Measurements from ENCODE around the gene GRIK2. TPM values are rescaled to one million over a fixed set of nuclear protein-coding genes. Genes with fewer than 3 reads are reported as not detected.

The GRIK2 gene
- total and polyA plus RNA-seq, 2 of the 4 experiments (the other 2 are of a cell fraction): 8.2 to 15.2 TPM

- H2AK5ac ChIP-seq (ENCODE audit: low read depth, low read length): no peak overlapping the region
- H4K91ac ChIP-seq (ENCODE audit: insufficient read depth, low read depth, low read length): no peak overlapping the region
- no peak overlapping the region for H3K56ac ChIP-seq (ENCODE audit: extremely low read depth, insufficient read depth, low read length)
- H2BK15ac ChIP-seq (ENCODE audit: low read depth, low read length): no peak overlapping the region
- no TSS peak for BruUV-seq (replicated peaks)
- no peaks in the 10 kb centered on the region for H3K9me3 ChIP-seq (ENCODE audit: control insufficient read depth, insufficient read depth, low read length)
- H4K8ac ChIP-seq (ENCODE audit: low read depth in 2 of 2, low read length in 2 of 2): no peak overlapping the region
- H3K9me1 ChIP-seq (ENCODE audit: insufficient read depth, low read length): no peaks in the 10 kb centered on the region
- no peak overlapping the region for H3K18ac ChIP-seq (ENCODE audit: low read depth, low read length)
- dilution Hi-C loops (cut with HindIII; ENCODE audit: low sequenced_read_pairs, unreplicated experiment): no loop called here
- no peak overlapping the region for H3K27ac ChIP-seq (ENCODE audit: insufficient read depth, low read length)
- H4K5ac ChIP-seq (ENCODE audit: low read depth, low read length): no peak overlapping the region
- no CpG with 5 or more reads among the region's 2 CpGs for WGBS, 2 experiments (ENCODE audit: extremely low coverage in 2 of 2, insufficient read length in 1 of 2)
- no peak overlapping the region for H3K9ac ChIP-seq (ENCODE audit: low read depth, low read length)
- no peaks in the 10 kb centered on the region for H3K27me3 ChIP-seq (ENCODE audit: control insufficient read depth, insufficient read depth, low read length)
- no peak overlapping the region for H3K14ac ChIP-seq (replicated peaks; ENCODE audit: low read depth, low read length)
- no peak overlapping the region for H3K4me2 ChIP-seq (ENCODE audit: low read depth, low read length)
- H3K4me3 ChIP-seq (ENCODE audit: insufficient read depth, low read depth, low read length): no peak overlapping the region
- H3K23ac ChIP-seq (ENCODE audit: low read depth, low read length): no peak overlapping the region
- ChIA-PET POLR2A (ENCODE audit: unreplicated experiment) (no interaction called here), CTCF (no interaction called here)
- in situ Hi-C loops (cut with MboI; ENCODE audit: low sequenced_read_pairs): no loop called here
- TF ChIP-seq MAZ (IDR thresholded peaks at IDR 0.05; ENCODE audit: borderline replicate concordance, low read depth, low read length) (no peak), BHLHE40 (IDR thresholded peaks at IDR 0.05; ENCODE audit: low read depth, low read length) (no peak), POLR2A (IDR thresholded peaks at IDR 0.05; ENCODE audit: low read depth, low read length) (no peak), RFX5 (IDR thresholded peaks at IDR 0.05; ENCODE audit: low read depth, low read length) (no peak), MXI1 (IDR thresholded peaks at IDR 0.05; ENCODE audit: borderline replicate concordance, low read depth, low read length) (no peak), MAFK (IDR thresholded peaks at IDR 0.05; ENCODE audit: low read depth, low read length) (no peak), CEBPB (IDR thresholded peaks at IDR 0.05; ENCODE audit: low read depth, low read length) (no peak), CTCF (conservative IDR thresholded peaks at IDR 0.05; ENCODE audit: low read depth, low read length) (no peak), ELK1 (IDR thresholded peaks at IDR 0.05; ENCODE audit: borderline replicate concordance, low read depth, low read length) (no peak), RCOR1 (IDR thresholded peaks at IDR 0.05; ENCODE audit: insufficient replicate concordance, low read length) (no peak), RAD21 (IDR thresholded peaks at IDR 0.05; ENCODE audit: low read length) (no peak), USF2 (IDR thresholded peaks at IDR 0.05; ENCODE audit: low read depth, low read length) (no peak), SMC3 (IDR thresholded peaks at IDR 0.05; ENCODE audit: low read depth, low read length) (no peak), CHD1 (IDR thresholded peaks at IDR 0.05; ENCODE audit: low read depth, low read length) (no peak), FOS (IDR thresholded peaks at IDR 0.05; ENCODE audit: low read depth, low read length) (no peak), NFE2L2 (IDR thresholded peaks at IDR 0.05; ENCODE audit: low read depth, low read length) (no peak)
- H2AFZ ChIP-seq (replicated peaks; ENCODE audit: low read length, poor library complexity): no peak overlapping the region
- H4K20me1 ChIP-seq (ENCODE audit: insufficient read depth, low read length): no peaks in the 10 kb centered on the region
- H2BK5ac ChIP-seq (ENCODE audit: low read depth, low read length, poor library complexity, severe bottlenecking): no peak overlapping the region
- no peak overlapping the region for H2BK20ac ChIP-seq (ENCODE audit: low read depth, low read length)
- no peaks in the 10 kb centered on the region for H3K4me1 ChIP-seq (ENCODE audit: control insufficient read depth, insufficient read depth, low read length)
- no peaks in the 10 kb centered on the region for H3K36me3 ChIP-seq (ENCODE audit: control insufficient read depth, insufficient read depth, low read length)
- H2AK9ac ChIP-seq (replicated peaks; ENCODE audit: low read depth, low read length, poor library complexity): no peak overlapping the region
- no peak for DNase-seq
- intact Hi-C loops (cut with micrococcal nuclease): no loop called here
- H3K4ac ChIP-seq (ENCODE audit: low read depth, low read length): no peak overlapping the region
- no peak for ATAC-seq (ENCODE audit: low read depth)
- H3K79me1 ChIP-seq (ENCODE audit: low read depth in 1 of 2, low read length in 2 of 2): no peaks in the 10 kb centered on the region
- no peak overlapping the region for H2BK120ac ChIP-seq (ENCODE audit: low read depth, low read length)
Observed at GRCh38 chr6:101940391-101940790, 546.9 kb downstream of the GRIK2 start.

Data from IMR-90 (cell line).